IPS DF 19.7 (cell line): ENCODE data around the gene NOM1.

Source experiments
- DNase-seq: peaks from one replicate; pipeline ENCODE4 v3.0.0-alpha.2; 2013; ENCODE audit warnings: low read depth, low spot score

NOM1 gene

DNA sequence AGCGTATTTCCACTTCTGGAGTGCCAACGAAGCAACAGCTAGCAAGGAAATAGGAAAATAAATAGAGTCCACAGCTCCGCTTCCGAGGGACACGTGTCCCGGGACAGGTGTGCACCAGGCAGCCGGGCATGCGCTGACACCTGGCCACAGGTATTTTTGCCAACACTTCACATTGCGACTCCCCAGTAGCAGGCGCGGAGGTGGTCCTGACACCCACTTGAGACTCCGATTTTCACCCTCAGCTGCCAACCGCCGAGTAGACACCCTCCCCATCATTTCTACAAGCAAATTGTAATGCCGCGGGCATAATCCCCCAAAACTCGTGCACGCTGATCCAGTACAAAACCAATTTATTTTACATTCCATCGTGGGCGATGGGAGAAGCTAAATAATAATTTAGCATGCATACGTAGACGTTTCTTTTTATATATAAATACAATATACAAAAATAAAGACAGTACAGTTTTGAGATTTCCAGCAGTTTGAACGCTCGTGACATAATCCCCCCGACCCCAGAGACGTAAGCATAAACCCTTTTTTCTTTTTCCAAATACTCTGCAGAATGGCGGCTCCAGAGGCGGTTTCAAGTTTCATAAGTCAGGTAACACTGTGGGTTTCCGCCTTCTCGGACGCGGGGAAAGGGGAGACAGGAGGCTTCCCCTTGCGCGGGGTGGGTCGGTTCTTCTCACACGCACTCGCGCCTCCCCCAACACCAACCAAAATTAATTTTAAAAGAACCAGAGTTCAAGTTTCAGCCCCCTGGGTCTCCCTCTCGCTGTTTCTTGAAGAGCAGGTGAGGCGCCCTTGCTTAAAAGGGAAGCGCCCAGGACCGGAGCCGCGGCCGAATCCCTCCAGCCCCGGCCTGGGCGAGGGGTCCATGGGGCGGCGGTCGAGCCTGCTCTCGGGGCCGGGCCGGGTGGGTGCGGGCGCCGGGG, 55.3 kb downstream of the NOM1 start:
- DNase-seq = no peak

DNA sequence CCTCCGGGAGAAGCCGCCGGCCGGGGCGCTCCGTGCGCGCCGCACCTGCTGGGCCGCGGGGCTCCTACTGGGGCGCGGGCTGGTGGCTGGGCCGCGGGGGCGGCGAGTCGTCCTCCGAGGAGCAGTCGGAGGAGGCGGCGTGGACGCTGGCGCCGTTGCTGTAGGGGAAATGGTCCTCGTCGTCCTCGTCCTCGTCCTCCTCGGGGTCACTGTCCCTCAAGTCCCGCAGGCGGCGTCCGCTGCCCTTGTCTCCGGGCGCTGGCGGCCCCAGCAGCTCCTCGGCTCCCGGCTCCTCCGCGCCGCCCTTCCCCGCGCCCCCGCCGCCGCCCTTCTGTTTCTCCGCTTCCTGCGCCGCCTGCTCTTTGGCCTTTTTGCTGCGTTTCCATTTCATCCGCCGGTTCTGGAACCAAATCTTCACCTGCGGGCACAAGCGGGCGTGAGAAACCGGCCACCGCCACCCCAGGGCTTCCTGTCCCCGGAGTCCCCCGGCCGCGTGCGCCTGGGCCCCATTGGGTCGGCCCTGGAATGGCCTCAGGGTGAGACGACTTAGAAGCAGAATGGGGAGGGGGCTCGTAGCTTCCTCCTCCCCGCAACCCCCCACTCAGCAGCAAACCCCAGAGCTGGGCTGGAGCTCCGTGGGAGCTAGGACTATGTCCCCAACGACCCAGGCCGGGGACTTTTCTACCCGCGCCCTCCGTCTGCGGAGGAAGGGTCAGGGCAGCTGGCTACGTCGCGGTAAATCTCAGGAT, 56.1 kb downstream of the NOM1 start:
- DNase-seq = no peak

DNA sequence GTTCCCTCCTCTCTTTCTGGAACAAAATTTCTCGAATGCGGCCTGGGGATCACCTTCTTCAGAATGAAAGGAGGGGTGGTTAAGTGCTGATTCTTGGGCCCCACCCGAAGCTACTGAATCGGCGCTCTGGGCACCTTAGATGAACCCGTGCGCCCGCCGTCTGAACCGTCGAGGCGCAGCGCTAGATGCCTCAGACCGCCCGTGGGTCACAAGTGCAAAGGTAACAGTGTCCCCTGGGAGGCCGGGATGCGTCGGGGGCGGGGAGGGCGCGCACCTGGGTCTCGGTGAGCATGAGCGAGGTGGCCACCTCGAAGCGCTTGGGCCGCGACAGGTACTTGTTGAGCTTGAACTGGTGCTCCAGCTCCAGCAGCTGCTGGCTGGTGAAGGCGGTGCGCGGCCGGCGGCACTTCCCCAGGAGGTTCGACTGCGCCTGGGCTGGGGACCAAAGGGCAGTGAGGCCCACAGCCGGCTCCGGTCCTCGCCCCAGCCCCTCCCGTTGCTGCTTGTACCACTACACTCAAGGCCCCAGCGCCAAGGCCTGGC, 56.8 kb downstream of the NOM1 start:
- DNase-seq = no peak

DNA sequence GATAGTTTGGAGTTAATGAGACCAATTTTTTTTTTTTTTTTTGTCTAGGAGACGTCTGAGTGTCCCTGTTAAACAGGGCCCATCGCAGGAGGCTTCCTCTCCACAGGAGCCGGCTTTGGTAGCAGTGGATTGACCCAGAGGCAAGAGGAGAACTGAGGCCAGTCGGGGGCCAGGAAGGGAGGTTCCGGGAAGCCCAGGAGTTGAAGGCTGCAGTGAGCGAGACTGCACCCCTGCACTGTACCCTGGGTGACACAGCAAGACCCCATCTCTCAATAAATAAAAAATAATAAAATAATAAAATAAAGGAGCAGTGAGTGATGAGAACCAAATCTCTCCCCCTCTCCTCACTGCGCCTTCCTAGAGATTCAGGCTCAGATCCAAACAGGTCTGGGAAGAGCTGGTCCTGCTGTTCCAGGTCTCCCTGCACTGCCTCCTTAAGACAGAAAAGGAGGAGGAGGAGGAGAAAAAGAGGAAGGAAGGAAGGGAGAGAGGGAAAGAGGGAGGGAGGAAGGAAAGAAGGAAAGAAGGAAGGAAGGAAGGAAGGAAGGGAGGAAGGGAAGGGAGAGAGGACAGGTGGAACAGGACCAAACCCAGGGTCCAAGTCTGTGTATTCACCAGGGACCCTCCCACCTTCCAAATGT, 57.4 kb downstream of the NOM1 start:
- DNase-seq = no peak

DNA sequence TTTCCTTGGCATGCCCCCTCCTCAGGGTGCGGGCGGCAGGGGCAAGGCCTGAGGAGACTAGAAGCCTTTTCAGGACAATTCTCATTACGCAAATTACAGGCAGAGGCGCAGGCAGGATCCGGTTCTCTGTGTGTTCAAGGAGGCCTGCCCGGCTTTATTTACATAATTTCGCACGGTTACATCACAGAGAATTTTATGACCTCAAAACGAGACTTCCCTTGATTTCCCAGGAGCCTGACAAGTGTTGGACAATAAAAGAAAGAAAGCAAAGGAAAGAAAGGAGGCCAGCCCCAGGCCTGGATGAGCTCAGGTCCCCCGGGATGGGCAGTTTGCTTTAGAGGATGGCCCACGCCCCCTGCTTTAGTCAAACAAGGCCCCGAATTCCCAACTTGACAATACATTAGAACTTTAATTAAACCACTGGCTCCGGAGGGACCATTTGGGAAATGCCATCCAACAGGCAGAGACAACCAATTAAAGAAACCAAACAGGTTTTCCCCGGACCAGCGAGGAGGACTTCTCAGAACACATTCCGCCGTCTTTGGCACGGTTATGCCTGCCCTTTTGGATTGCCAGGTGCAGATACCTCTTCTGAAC, 58.1 kb downstream of the NOM1 start:
- no peak for DNase-seq

DNA sequence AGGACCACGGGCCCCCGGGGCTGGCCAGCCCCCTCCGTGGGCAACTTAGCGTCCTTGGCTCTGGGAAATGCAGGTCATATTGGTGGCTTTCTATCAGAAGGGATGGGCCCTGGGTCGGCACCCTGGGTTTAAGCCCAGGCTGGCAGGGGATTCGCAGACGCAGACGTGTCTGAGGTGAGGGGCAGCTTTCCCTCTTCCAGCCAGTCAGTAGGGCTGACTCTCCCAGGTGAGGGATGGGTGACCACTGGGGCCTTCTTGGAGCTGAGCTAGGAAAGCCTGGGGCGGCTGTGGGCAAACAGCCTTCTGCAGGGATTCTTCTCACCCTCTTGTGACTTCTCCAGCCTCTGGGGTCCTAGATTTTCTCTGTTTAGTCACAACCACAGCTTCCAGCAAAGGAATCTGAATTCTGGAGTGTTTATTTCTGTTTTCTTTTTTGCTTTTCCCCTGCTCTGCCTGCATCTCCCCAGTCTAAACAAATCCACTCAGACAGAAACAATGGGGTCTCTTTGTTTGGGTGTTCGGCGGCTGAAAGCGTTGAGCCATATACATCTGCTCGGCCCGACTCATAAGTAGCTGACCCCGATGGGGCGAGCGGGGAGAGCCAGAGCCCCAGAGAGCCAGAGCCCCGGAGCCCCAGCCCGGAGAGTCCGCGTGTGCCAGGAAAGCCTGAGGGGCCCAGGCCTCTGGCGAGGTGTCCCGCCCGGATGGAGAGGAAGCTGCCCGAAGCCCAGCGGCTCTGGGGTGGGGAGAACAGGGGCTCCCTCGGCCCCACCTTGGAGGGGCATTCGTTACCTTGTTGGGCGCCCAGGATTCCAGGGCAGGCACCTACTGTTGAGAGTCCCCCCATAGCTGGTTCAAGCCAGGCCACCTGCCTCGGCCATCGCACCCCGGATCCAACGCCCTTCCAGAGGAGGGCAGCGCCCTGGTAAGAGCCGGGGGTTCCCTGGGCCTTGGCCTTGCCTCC, 59.0 kb downstream of the NOM1 start:
- no peak for DNase-seq

DNA sequence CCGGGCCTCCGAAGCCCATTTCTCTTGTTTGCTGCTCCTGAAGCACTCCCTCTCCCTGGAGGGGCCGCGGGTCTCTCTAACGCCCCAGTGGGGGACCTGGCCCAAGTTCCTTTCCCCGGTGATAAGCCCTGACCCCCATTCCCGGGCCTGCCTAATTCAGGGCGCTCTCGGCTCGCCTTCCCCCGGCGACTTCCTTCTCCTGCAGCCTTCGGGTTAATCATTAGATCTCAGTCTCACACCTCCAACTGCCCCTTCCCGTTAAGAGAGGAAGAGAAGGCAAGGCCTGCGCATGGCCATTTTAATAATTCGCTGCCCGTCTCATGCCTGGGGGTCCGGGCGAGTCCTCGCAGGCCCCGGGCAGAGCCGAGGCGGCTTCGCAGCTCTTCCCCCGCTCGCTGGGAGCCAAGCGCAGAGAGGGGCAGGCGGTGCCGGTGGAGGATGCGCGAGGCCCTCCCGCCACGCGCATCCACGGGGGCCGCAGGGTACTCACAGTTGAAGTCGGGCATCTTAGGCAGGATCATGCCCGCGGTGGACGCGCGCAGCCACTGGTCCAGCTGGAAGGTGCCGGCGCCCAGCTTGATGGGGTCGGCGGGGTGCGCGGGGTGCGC, 59.8 kb downstream of the NOM1 start:
- DNase-seq = no peak

DNA sequence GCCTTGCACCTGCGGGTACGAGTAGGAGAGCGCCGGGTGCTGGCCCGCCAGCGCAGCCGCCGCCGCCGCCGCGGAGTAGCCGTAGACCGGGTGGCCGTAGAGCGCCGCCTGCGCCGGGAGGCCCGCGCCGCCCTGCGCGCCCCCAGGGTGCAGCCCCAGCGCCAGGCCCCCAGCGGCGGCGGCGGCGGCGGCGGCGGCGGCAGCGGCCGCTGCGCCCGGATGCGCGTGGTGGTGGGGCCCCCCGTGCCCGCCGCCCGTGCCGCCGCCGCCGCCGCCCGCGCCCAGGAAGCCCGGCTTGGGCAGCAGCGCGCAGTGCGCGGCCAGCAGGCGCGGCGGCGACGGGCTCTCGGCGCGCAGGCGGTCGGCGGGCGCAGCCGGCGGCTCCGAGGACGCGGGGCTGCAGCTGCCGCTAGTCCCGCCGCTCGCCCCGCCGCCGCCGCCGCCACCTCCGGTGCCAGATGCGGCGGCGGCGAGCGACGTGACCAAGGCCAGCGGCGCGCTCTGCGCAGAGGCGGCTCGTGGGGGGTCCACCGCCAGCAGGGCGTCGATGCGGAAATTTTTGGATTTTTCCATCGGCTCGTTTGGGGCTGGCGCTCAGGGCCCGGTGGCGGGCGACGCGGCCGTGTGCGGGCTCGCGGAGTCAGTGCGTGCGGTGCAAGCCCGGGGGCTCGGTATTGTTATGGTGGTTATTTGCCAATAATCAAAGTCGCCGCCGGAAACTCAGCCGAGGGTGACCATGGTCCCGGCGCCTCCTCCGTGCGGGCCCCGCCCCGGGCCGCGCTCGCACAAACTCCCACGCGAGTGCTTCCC, 60.5 kb downstream of the NOM1 start:
- DNase-seq = no peak

DNA sequence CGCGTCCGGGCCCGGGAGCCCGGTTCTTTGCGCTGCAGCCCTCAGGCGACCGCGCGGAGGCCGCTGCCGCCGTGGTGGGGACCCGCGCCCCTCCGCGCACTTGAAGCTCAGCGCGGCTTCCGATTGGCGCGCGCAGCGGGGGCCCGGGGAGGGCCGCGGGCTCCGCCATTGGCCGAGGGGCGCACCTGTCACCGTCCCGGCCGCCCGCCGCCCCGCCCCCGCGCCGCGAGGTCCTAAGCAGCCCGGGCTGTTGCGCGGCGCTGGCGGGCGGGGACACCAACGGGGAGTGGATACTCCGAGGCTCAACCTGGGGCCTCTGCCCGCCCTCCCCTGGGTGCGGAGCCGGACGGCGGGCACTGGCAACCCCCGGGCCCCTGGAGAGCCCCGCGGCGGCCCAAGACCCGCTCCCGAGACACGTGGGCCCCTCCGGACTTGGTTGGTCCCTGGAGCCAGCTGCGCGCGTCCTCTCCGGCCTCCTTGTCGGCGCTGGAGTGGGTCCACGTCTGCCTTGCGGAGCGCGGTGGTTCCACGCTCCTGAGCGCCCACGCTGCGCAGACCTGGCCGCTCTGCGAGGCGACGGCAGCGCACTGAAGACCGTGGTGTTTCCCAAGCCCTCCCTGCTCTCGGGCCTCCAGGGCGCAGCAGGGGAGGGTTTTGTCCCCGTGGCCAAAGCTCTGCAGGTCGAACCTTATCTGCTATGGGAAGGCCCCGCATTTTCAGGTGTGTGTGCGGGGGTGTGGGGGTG, 61.2 kb downstream of the NOM1 start, which contains the start of gene MNX1:
Gene MNX1, minus strand, starts transcription at position 76 of the 745 bp plus-strand sequence. CDS start 313 bp downstream, outside the sequence.
- DNase-seq = no peak

DNA sequence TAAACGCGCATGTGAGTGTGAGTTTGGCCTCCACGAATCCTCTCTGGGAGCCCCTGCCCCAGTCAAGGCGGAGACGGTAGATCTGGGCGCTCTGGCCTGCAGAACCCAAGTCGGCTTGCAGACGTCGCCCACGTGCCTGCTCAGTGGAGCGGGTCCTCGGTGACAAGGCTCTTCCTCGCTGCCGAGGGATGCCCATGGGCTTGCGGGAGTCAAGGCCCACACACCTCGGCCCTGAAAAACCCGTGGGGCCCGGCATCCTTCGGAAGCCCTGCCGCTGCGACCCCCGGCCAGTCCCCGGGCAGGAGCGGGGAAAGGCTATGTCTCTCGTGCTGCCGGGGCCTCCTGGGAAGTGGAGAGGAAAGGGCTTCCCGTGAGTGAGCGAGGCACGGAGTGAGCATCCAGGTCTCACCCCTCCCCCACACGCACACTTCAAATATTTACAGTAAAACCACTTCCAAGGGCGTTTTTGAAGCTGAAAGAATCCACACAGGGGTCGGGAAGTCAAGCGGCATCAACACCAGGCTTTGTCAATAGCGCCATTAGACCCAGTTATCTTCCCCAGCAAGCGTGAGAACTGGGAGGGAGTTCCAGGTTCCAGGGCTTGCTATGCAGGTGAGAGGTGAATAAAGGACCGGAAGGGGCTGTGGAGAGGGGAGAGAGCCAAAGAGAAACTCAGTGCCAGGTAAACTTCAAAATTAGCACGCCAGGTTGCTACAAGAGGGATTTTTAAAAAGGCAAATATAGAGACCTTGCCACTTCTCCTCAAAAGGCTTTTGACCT, 62.0 kb downstream of the NOM1 start:
- no peak for DNase-seq

DNA sequence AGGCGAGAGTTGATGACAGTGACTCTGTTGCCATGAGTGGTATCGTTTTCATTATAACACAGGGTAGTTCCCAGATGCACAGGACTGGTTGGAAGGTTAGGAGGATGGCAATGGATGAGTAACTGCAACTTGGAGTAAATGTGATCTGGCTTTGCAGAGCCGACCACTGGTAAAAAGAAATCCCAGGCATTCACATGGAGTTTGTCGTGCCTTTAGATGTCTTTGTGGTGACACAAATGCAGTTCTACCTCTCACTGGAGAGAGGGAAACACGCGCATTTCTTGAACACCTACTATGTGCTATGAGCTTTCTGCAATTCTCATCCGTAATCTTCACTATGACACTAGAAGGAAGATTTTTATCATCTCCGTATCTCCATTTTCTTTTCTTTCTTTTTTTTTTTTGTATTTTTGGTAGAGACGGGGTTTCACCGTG, 62.6 kb downstream of the NOM1 start:
- DNase-seq = no peak

DNA sequence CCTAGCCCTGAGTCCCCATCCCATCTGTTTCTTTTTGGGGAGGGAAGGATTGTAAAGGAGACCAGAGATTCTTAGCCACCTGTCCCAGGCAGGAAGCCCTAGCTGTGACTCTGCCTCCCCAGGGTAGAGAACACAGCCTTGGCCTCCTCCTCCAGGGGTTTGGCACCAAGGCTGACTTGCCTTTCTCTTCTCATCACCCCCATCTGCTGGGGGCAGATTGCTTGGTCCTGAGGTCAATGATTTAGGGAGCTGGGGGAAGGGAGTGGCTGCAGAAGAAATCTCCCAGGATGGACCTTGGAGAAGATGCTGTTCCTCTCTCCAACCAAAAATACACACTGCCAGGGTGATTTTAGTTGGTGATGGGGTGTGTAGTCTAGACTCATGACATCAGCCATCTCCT, 63.6 kb downstream of the NOM1 start:
- no peak for DNase-seq

DNA sequence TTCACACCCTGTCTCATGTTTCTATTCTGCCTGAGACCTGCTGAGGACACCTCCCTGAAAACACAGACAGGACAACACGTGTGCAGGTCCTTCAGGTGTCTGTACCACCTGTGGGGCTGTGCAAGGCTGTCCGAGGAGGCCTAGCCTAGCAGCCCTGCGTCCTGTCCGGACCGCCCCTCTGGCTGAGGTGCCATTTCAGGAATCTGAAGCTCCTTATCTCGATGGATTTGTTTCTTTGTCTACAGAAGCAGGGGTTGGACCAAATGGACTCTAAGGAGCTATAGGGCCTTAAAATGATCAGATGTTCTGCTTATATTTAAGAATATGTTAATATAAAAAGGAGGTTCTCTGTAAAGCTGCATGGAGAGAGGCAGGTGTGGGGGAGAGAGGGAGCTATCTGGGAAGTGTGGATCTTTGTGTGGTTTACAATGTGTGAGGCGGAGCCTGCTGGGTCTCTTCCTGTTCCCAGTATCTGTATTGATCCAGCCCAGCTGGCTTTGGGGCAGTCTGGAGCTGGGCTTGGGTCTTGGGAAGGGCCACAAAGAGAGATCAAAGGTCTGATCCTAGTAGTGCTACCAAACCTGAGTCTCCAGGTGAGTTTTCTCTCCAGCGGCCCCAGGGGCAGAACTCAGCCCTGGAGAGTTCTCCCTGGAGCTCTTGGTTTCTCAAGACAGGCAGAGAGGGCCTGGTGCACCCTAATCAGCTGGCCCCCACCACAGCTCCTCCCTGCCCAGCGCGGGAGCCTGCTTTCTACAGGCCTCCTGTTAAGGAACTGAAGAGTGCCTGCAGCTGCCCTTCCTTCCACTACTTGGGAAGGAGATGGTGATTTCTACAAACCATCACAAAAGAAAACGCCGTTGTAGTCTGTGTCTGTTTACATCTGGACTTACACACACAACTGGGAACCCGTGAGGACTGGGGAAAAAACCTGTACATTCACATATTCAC, 64.4 kb downstream of the NOM1 start:
- DNase-seq = no peak

DNA sequence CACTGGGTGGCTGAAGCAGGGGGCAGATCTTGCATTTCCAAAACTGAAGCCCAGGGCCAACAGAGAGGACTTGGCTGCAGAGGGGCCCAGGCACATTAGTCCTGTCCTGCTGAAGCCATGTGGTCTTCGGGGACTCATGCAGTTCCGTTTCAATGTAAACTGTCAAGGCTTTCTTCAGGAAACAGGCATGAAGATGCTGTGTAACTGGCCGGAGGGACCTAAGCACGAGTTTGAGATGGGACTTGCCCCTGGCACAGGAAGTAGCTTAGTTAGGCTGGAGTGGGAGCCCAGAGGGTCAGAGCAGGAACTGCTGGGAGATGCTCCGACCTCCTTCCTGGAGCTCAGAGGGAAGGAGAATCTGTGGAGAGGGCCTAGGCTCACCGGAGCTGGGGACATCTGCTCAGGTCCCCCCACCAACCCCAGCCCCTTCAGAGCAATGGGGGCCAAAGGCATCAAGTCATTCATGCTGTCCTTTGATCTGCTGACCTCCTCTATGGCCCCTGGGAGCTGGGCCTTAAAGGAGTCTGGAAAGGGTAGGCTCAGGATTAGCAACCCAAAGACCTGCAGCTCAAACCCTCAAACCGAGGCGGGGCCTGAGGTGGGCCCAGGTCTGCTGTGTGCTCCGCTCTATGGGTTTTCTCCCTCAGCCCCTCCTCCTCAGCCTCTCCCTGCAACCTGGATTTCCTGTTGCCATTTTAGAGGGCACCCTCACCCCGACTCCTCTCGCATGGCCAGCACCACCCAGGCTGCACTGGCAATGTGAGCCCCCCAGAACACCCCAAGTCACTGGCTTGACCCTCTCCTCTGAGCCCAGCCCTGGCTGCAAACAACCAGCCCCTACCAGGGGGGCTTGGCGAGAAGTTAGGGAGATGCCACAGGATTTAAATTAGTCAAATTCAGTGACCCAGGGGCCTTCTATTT, 65.4 kb downstream of the NOM1 start:
- DNase-seq = no peak

DNA sequence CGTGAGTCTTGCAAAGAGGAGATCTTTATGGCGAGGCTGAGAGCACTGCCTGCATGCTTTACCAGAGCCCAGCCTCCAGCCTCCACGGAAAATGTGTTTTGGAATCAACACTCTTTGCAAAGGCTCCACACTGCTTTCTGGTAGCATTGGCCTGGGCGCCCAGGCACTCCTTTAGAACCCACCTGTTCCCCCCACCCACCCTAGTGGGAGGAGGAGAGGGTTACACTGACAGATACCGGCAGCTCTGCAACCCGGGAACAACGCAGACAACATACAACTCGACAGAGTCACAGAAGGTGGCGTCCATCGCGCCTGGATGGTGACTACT, 66.5 kb downstream of the NOM1 start:
- no peak for DNase-seq
